Astrocyte of the spinal cord (primary cell): ENCODE results near the gene HPCAL1.
"Not testable (repeated sequence)": the region's sequence is repeated elsewhere in the genome, so short reads cannot be mapped to it uniquely, and the experiment has no call there.

ENCODE experiments used
- DNase-seq: peaks from one replicate; pipeline ENCODE4 v3.0.0; 2011; ENCODE audit warnings: low read depth, low spot score
- H3K4me3 ChIP-seq: 2 replicates; pipeline ENCODE4 v1.5.1; 2011; ENCODE audit warnings: low read depth, mild to moderate bottlenecking, low read length, moderate library complexity
- CTCF ChIP-seq: IDR thresholded peaks from 2 replicates; pipeline ENCODE4 v1.5.1; 2012; ENCODE audit warnings: low read depth, mild to moderate bottlenecking, low read length, inconsistent platforms
- in situ Hi-C: cut with HindIII; loops from 2 replicates; pipeline ENCODE4 v1.10.0; 2017; ENCODE audit warnings: low sequenced_read_pairs

HPCAL1 gene

GRCh38 chr2:10285556-10286198, 17.0 kb upstream of the HPCAL1 start:
- no peak for TF ChIP-seq CTCF
- DNase-seq = peak; percentile 47
- in situ Hi-C loops = no loop called here
- no peak overlapping the region for H3K4me3 ChIP-seq

GRCh38 chr2:10286216-10287037, 16.3 kb upstream of the HPCAL1 start:
- TF ChIP-seq CTCF = no peak
- in situ Hi-C loops = no loop called here
- DNase-seq = no peak
- no peak overlapping the region for H3K4me3 ChIP-seq

- in situ Hi-C loops = no loop called here
- H3K4me3 ChIP-seq = no peak overlapping the region
- no peak for DNase-seq
- TF ChIP-seq CTCF = no peak
Observed at GRCh38 chr2:10287761-10288160, 14.9 kb upstream of the HPCAL1 start.

GRCh38 chr2:10288606-10289005, 14.1 kb upstream of the HPCAL1 start:
- no peak for TF ChIP-seq CTCF
- no peak for DNase-seq
- H3K4me3 ChIP-seq = no peak overlapping the region
- in situ Hi-C loops = no loop called here

- in situ Hi-C loops = no loop called here
- DNase-seq = no peak
- no peak for TF ChIP-seq CTCF
- H3K4me3 ChIP-seq = no peak overlapping the region
Observed at GRCh38 chr2:10289352-10289751, 13.4 kb upstream of the HPCAL1 start.

- in situ Hi-C loops = no loop called here
- peak; percentile 67 for DNase-seq
Observed at GRCh38 chr2:10289891-10290290, 12.8 kb upstream of the HPCAL1 start.

GRCh38 chr2:10291376-10291775, 11.3 kb upstream of the HPCAL1 start:
- DNase-seq, in situ Hi-C loops, H3K4me3 ChIP-seq: not testable (repeated sequence)

More at GRCh38 chr2:10289891-10290290, 12.8 kb upstream of the HPCAL1 start:
- TF ChIP-seq CTCF = no peak
- H3K4me3 ChIP-seq = no peak overlapping the region
